HG03565 (cell line): Measurements from ENCODE around the gene IL26.

ENCODE experiments used
- ATAC-seq: cut with Tn5 transposase; IDR thresholded peaks from one replicate; pipeline ENCODE4 v1.9.1; 2021; ENCODE audit warnings: mild to moderate bottlenecking, moderate library complexity; ENCODE audit not compliant: unreplicated experiment

The IL26 gene

GRCh38 chr12:68159681-68160304 is 65.8 kb downstream of the IL26 start, which contains the start of gene IFNG:
TSS of gene IFNG (minus strand) at chr12:68159740. CDS start at chr12:68159615, 125 bp downstream.
- ATAC-seq = peak; percentile 36

GRCh38 chr12:68158432-68158831 is 67.2 kb downstream of the IL26 start:
- ATAC-seq = no peak

- ATAC-seq = no peak
These were observed 68.2 kb downstream of the IL26 start for GRCh38 chr12:68157380-68157779.

GRCh38 chr12:68156636-68157035 is 69.0 kb downstream of the IL26 start:
- ATAC-seq = no peak

GRCh38 chr12:68154779-68155178 is 70.8 kb downstream of the IL26 start:
- no peak for ATAC-seq
